HepG2 (cell line): Measurements from ENCODE around the gene PARP6.

Experiments
- CHD2 ChIP-seq: IDR thresholded peaks from 2 replicates; pipeline ENCODE4 v1.6.1; 2011; ENCODE audit warnings: low read depth, low read length, improper control_type of control experiment
- CTCF ChIP-seq: sonication (generic); formaldehyde crosslinking; IDR thresholded peaks from 2 replicates; pipeline ENCODE4 v1.5.0; 2020; ENCODE audit warnings: mild to moderate bottlenecking, missing genetic modification reagents, moderate library complexity
- E2F5 ChIP-seq: sonication (generic); formaldehyde crosslinking; conservative IDR thresholded peaks from 2 replicates; pipeline ENCODE4 v1.4.0; 2020; ENCODE audit warnings: missing genetic modification reagents
- NPAS2 ChIP-seq: sonication (generic); formaldehyde crosslinking; IDR thresholded peaks from 2 replicates; pipeline ENCODE4 v1.8.0; 2022; ENCODE audit warnings: mild to moderate bottlenecking, missing genetic modification reagents, borderline replicate concordance
- POLR2A ChIP-seq, 2 experiments: IDR thresholded peaks; 2 replicates each; pipeline ENCODE4 v1.6.1; 2011; ENCODE audit warnings: low read depth in 2 of 2, low read length in 2 of 2, mild to moderate bottlenecking in 1 of 2, moderate library complexity in 1 of 2; ENCODE audit not compliant: insufficient read depth in 1 of 2
- ZNF280D ChIP-seq: sonication (generic); formaldehyde crosslinking; IDR thresholded peaks from 2 replicates; pipeline ENCODE4 v1.5.1; 2020; ENCODE audit warnings: mild to moderate bottlenecking, missing genetic modification reagents
- ZNF564 ChIP-seq: sonication (generic); formaldehyde crosslinking; IDR thresholded peaks from 2 replicates; pipeline ENCODE4 v1.8.1; 2023; ENCODE audit warnings: mild to moderate bottlenecking, missing genetic modification reagents

GRCh38 chr15:72216079-72216478, 56.3 kb downstream of the PARP6 start:
- TF ChIP-seq CHD2 (no peak), NPAS2 (CRISPR knock-in tag) (no peak), ZNF564 (CRISPR knock-in tag) (no peak), CTCF (CRISPR knock-in tag) (no peak), ZNF280D (no peak), E2F5 (CRISPR knock-in tag) (no peak), POLR2A (IDR thresholded peaks at IDR 0.05; ENCODE audit: insufficient read depth in 1 of 2, low read depth in 2 of 2, low read length in 2 of 2) (no peak)
